KBM-7 (cell line): ENCODE results near the gene AMPD3.
A peak's percentile ranks its signal among the peaks of the same experiment; 100 is the strongest.

Experiments used
- DNase-seq: peaks from one replicate; pipeline ENCODE4 v3.0.0-alpha.2; 2015
- in situ Hi-C: fragments of 300-500 bp; cut with MboI; formaldehyde crosslinking; loops from 2 replicates; pipeline ENCODE4 v1.14.3; 2020; ENCODE audit warnings: low sequenced_read_pairs, low pct_unique_long_range_greater_than_20kb, mixed read lengths

The AMPD3 gene

DNA sequence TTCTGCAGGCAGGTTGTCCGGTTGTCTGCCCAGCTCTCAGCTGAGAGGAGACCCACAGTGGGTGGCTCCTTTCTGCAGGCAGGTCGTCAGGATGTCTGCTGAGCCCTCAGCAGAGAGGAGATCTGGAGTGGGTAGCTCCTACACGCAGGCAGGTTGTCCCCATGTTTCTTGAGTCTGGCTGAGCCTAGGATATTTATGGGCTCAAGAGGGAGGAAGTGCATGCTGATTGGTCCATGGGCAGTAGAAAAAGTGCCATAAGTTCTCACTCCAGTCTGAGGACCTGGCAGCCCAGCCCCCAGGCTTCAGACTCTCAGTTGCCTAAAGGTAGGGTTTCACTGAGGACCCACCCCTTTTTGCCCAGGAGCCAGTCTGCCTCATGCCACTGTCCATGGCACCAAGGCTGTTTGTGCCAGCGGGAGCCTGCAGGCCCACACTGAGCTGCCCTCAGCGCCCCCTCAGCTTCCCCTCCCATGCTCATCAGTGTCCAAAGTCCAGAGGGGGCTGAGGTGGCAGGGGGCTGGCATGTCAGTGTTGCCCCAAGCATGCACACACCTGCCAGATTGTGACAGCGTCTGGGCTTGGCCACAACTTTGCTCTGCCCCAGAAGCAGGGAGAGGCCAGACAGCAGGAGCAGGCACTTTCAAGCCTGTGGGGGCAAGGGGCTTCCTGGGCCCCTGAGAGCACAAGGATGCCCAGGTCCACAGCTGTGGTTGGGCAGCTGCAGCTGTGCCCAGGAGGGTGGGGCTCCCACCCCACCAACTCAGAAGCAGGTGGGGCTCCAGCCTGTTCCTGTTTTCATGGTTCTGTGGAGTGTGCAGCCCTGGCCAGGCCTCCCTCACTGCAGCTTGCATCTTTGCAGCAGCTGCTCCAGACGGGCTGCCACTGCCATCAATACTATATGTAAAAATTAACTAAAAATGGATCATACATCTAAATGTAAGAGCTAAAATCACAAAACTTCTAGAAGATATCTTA lies 89.7 kb downstream of the AMPD3 start:
- peak; percentile 60 for DNase-seq
- in situ Hi-C loops, result no loop called here

DNA sequence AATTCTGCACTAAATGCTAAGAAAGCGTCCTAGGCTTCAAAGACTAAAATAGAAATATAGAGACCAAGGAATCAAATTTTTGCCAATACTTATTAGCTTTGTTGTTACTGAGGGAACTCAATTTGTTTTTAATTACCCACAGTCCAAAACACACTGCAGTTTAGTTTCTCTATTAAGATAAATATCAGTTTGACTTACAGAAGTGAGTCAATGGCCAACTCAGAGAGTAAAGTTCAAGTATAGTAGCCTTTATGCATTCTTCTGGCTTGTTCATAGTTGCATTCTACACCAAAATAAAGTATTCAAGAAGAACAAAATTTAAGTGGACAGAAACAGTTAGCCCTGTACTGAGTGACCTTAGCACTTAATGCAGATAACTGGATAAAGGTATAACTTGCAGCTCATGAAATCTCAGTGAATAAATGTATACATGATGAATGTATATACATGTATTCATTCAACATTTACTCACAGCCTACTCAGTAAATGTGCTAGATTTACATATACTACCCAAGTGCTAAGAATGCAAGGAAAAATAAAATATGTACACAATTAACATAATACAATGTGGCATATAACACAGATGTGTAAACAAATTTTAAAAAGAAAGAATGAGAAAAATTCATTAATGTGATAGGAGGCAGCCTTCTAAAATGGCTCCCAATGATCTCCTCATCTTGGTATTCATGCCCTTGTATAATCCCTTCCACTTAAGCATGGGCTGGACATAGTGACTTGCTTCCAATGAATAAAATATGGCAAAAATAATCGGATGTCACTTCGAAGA lies 95.6 kb downstream of the AMPD3 start:
- DNase-seq, result no peak
- in situ Hi-C loops, result no loop called here

DNA sequence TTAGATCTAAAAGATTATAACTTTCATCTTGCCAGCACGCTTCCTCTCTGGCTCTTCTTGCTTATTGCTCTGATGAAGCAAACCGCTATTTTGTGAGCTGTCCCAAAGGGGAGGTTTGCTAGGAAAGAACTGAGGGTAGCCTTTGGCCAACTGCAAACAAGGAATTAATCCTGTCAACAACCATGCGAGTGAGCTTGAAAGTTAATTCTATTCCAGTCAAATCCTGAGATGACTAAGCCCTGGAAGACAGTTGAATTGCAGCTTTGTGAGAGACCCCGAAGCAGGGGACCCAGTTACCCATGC lies 96.2 kb downstream of the AMPD3 start:
- in situ Hi-C loops, result no loop called here
- DNase-seq, result no peak

DNA sequence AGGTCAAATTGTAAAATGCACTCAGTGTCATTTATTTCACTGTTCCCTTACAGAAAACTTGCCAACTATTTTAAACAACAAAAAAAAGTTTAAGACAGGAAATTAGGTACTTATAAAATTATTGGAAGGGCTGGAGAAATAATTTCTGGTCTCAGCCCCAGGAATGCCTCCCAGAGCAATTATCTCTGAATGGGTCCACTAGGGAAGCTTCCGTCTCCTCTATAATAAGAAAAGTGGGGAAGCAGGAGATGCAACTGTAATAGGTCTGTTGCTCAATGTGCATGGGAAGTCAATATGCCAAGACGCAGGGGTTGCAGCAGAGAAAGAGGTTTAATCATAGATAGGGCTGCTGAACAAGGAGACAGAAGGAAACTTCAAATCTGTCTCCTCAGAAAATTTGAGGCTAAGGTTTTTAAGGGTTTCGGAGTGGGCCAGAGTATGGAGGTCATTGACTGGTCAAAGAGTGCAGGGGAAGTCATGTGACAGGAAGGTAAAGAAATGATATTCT lies 96.8 kb downstream of the AMPD3 start:
- in situ Hi-C loops, result no loop called here
- no peak for DNase-seq

DNA sequence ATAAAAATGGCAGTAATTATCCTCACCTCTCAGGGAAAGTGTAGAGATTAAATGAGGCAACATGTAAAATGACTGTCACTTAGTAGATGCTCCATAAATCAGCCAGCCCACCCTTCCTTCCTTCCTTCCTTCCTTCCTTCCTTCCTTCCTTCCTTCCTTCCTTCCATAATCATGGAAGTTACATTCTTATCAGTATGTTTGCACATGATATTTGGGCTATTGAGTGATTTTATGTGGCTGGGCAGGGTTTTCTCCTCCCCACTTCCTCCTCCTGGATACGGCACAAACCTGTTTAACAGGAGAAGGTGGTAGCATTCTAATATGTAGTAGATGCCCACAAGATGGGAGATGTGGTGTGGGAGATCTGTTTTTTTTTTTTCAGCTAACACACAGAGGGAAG lies 101.5 kb downstream of the AMPD3 start:
- DNase-seq, result no peak
- in situ Hi-C loops, result no loop called here
